HepG2 (cell line): Measurements from ENCODE around the gene PDGFB. TPM values are rescaled to one million over a fixed set of nuclear protein-coding genes. Genes with fewer than 3 reads are reported as not detected.

Experiments
- CBX5 ChIP-seq: sonication (generic); formaldehyde crosslinking; IDR thresholded peaks from 2 replicates; pipeline ENCODE4 v1.4.0; 2020; ENCODE audit warnings: missing genetic modification reagents, borderline replicate concordance
- DNMT1 ChIP-seq: sonication (generic); formaldehyde crosslinking; IDR thresholded peaks from 2 replicates; pipeline ENCODE4 v1.5.1; 2020; ENCODE audit warnings: mild to moderate bottlenecking, missing genetic modification reagents
- FOXA1 ChIP-seq, 2 experiments: fragments of 450-650 bp in 1 of 2; sonication (generic) in 1 of 2; formaldehyde crosslinking in 1 of 2; IDR thresholded peaks; 2 replicates each; pipeline versions ENCODE4 v1.4.0 to v1.6.1; 2016 to 2020; ENCODE audit warnings: missing genetic modification reagents in 1 of 2
- GATA4 ChIP-seq: sonication (generic); IDR thresholded peaks from 2 replicates; pipeline ENCODE4 v1.6.1; 2016; ENCODE audit warnings: antibody characterized with exemption, low read depth, borderline replicate concordance
- GFI1 ChIP-seq: sonication (generic); formaldehyde crosslinking; IDR thresholded peaks from 2 replicates; pipeline ENCODE4 v1.5.0; 2020; ENCODE audit warnings: missing genetic modification reagents, mild to moderate bottlenecking, borderline replicate concordance
- GTF3A ChIP-seq: sonication (generic); formaldehyde crosslinking; conservative IDR thresholded peaks from 2 replicates; pipeline ENCODE4 v1.4.0; 2020; ENCODE audit warnings: mild to moderate bottlenecking, missing genetic modification reagents
- MYC ChIP-seq: sonication (generic); formaldehyde crosslinking; IDR thresholded peaks from 2 replicates; pipeline ENCODE4 v1.9.0; 2021; ENCODE audit warnings: missing genetic modification reagents, borderline replicate concordance
- PHF21A ChIP-seq: sonication (generic); formaldehyde crosslinking; IDR thresholded peaks from 2 replicates; pipeline ENCODE4 v1.5.0; 2020; ENCODE audit warnings: mild to moderate bottlenecking, missing genetic modification reagents
- REL ChIP-seq: sonication (generic); formaldehyde crosslinking; conservative IDR thresholded peaks from 2 replicates; pipeline ENCODE4 v1.8.0; 2022; ENCODE audit warnings: mild to moderate bottlenecking, missing genetic modification reagents, moderate library complexity
- THYN1 ChIP-seq: sonication (generic); formaldehyde crosslinking; IDR thresholded peaks from 2 replicates; pipeline ENCODE4 v1.8.1; 2023; ENCODE audit warnings: low read depth, mild to moderate bottlenecking, moderate library complexity, missing genetic modification reagents, borderline replicate concordance
- TSC22D2 ChIP-seq: sonication (generic); formaldehyde crosslinking; IDR thresholded peaks from 2 replicates; pipeline ENCODE4 v1.5.1; 2020; ENCODE audit warnings: missing genetic modification reagents, mild to moderate bottlenecking, borderline replicate concordance
- ZNF180 ChIP-seq: sonication (generic); formaldehyde crosslinking; IDR thresholded peaks from 2 replicates; pipeline ENCODE4 v1.4.0; 2020; ENCODE audit warnings: low read depth, missing genetic modification reagents, borderline replicate concordance
- ZNF263 ChIP-seq: sonication (generic); formaldehyde crosslinking; IDR thresholded peaks from 2 replicates; pipeline ENCODE4 v1.4.0; 2020; ENCODE audit warnings: missing genetic modification reagents
- ZNF724P ChIP-seq: sonication (generic); formaldehyde crosslinking; IDR thresholded peaks from 2 replicates; pipeline ENCODE4 v1.8.0; 2022; ENCODE audit warnings: missing genetic modification reagents, borderline replicate concordance
- polyA plus RNA-seq, 8 experiments: library from polyadenylated mRNA; depleted of rRNA in 3 of 8; stranded (reverse) in 7 of 8; unstranded in 1 of 8; fragments of >200 nt; fragmentation: Illumina TruSeq in 4 of 8; extraction: Trizol in 4 of 8; gene quantifications; 2 replicates each; pipeline versions ENCODE4 v1.2.1 to v1.2.3, GENCODE V29; 2011 to 2016; ENCODE audit warnings: low read depth in 4 of 8, missing spikeins in 1 of 8, mixed read lengths in 1 of 8; ENCODE audit not compliant: insufficient read depth in 1 of 8
- total RNA-seq, 5 experiments: library from RNA; depleted of rRNA; stranded (reverse); fragments of >200 nt; fragmentation: Illumina TruSeq; extraction: Trizol; gene quantifications; 2 replicates each; pipeline ENCODE4 v1.2.3, GENCODE V29; 2016; ENCODE audit warnings: low read depth in 1 of 5
- TF ChIP-seq, protein P1 (sequence below), 2 experiments: sonication (generic) in 1 of 2; formaldehyde crosslinking in 1 of 2; IDR thresholded peaks; 2 replicates each; pipeline versions ENCODE4 v1.4.0 to v1.6.1; 2016 to 2020; ENCODE audit warnings: borderline replicate concordance in 1 of 2, low read depth in 1 of 2, mild to moderate bottlenecking in 1 of 2, missing genetic modification reagents in 1 of 2
- TF ChIP-seq, protein P2 (sequence below): sonication (generic); formaldehyde crosslinking; IDR thresholded peaks from 2 replicates; pipeline ENCODE4 v1.8.0; 2022; ENCODE audit warnings: missing genetic modification reagents, mild to moderate bottlenecking, moderate library complexity, borderline replicate concordance
- TF ChIP-seq, protein P3 (sequence below): sonication (generic); formaldehyde crosslinking; IDR thresholded peaks from 2 replicates; pipeline ENCODE4 v1.4.0; 2020; ENCODE audit warnings: mild to moderate bottlenecking, missing genetic modification reagents
- TF ChIP-seq, protein P4 (sequence below): sonication (generic); formaldehyde crosslinking; IDR thresholded peaks from 2 replicates; pipeline ENCODE4 v1.8.1; 2023; ENCODE audit warnings: missing genetic modification reagents, inconsistent platforms, borderline replicate concordance
- TF ChIP-seq, protein P5 (sequence below): sonication (generic); formaldehyde crosslinking; IDR thresholded peaks from 2 replicates; pipeline ENCODE4 v1.5.0; 2020; ENCODE audit warnings: missing genetic modification reagents, mild to moderate bottlenecking, borderline replicate concordance

The PDGFB gene
- total and polyA plus RNA-seq, 2 of the 13 experiments (the other 11 are each of a cell fraction or from before 2014, with no cell fraction given): 1.4 to 10.1 TPM

DNA sequence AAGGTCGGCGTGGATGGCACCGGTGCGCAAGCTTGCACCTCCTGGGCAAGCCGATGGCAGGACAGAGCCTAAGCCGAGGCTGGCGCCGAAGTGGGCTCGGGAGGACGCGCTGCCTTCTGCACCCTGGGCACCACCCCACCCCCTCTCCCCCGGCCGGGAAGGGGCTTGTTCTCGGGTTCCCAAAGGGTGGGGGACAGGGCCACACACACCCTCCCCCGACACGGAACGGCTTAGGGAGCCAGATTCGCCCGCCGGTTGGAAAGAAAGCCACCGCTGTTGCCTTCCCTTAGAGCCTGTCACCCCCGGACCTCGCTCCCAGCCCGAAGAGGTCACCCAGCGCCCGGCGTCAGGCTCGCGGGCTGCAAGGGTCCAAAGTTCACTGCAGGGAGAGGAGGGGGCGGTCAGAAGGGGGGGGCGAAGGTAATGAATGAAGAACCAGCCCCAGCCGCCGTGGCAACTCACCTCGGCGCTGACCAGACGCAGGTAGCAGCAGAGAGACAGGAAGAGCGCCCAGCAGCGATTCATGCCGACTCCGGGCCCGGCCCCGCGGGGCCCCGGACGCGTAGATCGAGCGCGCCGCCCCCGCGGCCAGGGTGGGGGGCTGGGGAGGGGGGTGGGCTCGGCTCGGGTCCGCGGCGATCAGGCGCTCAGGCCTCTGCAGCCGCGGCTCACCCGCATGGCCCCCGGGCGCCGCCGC, 1.2 kb downstream of the PDGFB start (continued):
- TF ChIP-seq, protein P1, sequence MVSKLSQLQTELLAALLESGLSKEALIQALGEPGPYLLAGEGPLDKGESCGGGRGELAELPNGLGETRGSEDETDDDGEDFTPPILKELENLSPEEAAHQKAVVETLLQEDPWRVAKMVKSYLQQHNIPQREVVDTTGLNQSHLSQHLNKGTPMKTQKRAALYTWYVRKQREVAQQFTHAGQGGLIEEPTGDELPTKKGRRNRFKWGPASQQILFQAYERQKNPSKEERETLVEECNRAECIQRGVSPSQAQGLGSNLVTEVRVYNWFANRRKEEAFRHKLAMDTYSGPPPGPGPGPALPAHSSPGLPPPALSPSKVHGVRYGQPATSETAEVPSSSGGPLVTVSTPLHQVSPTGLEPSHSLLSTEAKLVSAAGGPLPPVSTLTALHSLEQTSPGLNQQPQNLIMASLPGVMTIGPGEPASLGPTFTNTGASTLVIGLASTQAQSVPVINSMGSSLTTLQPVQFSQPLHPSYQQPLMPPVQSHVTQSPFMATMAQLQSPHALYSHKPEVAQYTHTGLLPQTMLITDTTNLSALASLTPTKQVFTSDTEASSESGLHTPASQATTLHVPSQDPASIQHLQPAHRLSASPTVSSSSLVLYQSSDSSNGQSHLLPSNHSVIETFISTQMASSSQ (IDR thresholded peaks at IDR 0.05; ENCODE audit: low read depth): no peak
- TF ChIP-seq, protein P1 (CRISPR knock-in tag; IDR thresholded peaks at IDR 0.05; ENCODE audit: borderline replicate concordance): no peak
- TF ChIP-seq REL (CRISPR knock-in tag) (no peak; the same call in 1 of the 2 replicates), MYC (peak; percentile 20; the same call in 1 of the 2 replicates), PHF21A (CRISPR knock-in tag) (peak; percentile 67), ZNF263 (no peak), THYN1 (CRISPR knock-in tag) (no peak), DNMT1 (no peak), GFI1 (CRISPR knock-in tag) (no peak), TSC22D2 (CRISPR knock-in tag) (no peak), GATA4 (no peak), FOXA1 (IDR thresholded peaks at IDR 0.05) (no peak), FOXA1 (CRISPR knock-in tag; IDR thresholded peaks at IDR 0.05) (no peak; the same call in 1 of the 2 replicates), ZNF724P (no peak), ZNF180 (CRISPR knock-in tag) (no peak), CBX5 (CRISPR knock-in tag) (no peak), GTF3A (no peak)
- TF ChIP-seq, protein P2, sequence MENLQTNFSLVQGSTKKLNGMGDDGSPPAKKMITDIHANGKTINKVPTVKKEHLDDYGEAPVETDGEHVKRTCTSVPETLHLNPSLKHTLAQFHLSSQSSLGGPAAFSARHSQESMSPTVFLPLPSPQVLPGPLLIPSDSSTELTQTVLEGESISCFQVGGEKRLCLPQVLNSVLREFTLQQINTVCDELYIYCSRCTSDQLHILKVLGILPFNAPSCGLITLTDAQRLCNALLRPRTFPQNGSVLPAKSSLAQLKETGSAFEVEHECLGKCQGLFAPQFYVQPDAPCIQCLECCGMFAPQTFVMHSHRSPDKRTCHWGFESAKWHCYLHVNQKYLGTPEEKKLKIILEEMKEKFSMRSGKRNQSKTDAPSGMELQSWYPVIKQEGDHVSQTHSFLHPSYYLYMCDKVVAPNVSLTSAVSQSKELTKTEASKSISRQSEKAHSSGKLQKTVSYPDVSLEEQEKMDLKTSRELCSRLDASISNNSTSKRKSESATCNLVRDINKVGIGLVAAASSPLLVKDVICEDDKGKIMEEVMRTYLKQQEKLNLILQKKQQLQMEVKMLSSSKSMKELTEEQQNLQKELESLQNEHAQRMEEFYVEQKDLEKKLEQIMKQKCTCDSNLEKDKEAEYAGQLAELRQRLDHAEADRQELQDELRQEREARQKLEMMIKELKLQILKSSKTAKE: peak; percentile 80
- TF ChIP-seq, protein P3, sequence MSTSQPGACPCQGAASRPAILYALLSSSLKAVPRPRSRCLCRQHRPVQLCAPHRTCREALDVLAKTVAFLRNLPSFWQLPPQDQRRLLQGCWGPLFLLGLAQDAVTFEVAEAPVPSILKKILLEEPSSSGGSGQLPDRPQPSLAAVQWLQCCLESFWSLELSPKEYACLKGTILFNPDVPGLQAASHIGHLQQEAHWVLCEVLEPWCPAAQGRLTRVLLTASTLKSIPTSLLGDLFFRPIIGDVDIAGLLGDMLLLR: no peak
- TF ChIP-seq, protein P4, sequence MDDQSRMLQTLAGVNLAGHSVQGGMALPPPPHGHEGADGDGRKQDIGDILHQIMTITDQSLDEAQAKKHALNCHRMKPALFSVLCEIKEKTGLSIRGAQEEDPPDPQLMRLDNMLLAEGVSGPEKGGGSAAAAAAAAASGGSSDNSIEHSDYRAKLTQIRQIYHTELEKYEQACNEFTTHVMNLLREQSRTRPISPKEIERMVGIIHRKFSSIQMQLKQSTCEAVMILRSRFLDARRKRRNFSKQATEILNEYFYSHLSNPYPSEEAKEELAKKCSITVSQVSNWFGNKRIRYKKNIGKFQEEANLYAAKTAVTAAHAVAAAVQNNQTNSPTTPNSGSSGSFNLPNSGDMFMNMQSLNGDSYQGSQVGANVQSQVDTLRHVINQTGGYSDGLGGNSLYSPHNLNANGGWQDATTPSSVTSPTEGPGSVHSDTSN (CRISPR knock-in tag): no peak
- TF ChIP-seq, protein P5, sequence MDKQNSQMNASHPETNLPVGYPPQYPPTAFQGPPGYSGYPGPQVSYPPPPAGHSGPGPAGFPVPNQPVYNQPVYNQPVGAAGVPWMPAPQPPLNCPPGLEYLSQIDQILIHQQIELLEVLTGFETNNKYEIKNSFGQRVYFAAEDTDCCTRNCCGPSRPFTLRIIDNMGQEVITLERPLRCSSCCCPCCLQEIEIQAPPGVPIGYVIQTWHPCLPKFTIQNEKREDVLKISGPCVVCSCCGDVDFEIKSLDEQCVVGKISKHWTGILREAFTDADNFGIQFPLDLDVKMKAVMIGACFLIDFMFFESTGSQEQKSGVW: no peak
